ENCODE results near the gene CNNM4. TPM values are rescaled to one million over a fixed set of nuclear protein-coding genes. Genes with fewer than 3 reads are reported as not detected.

The CNNM4 gene
- polyA plus RNA-seq, 1 experiment: 7.2 TPM

GRCh38 chr2:96775160-96775559 is 14.5 kb downstream of the CNNM4 start:
- ChIA-PET CTCF (interaction anchor here (1.8 to 2.9 kb wide), 3 partner anchors 12 to 25 kb away, joined by 8 to 13 read pairs (median 10); partner anchors contain the start of gene CNNM4), POLR2A (no interaction called here)
- TF ChIP-seq CTCF (IDR thresholded peaks at IDR 0.05; ENCODE audit: insufficient read depth, low read depth, low read length): no peak
- Histone ChIP-seq H3K27me3 (ENCODE audit: control insufficient read depth, insufficient read depth, low read length) (no peaks in the 10 kb centered on the region), H3K36me3 (ENCODE audit: control insufficient read depth, insufficient read depth, low read length) (no peaks in the 10 kb centered on the region; the same call in 1 of the 2 replicates), H3K4me3 (ENCODE audit: low read depth, low read length) (no peak overlapping the region)
- DNase-seq (ENCODE audit: low read depth): no peak

- Histone ChIP-seq H3K27me3 (ENCODE audit: control insufficient read depth, insufficient read depth, low read length) (no peaks in the 10 kb centered on the region), H3K4me3 (ENCODE audit: low read depth, low read length) (no peak overlapping the region), H3K36me3 (ENCODE audit: control insufficient read depth, insufficient read depth, low read length) (no peaks in the 10 kb centered on the region)
- no peak for DNase-seq (ENCODE audit: low read depth)
- ChIA-PET POLR2A (no interaction called here), CTCF (interaction anchor here (1.7 to 3.9 kb wide), 2 partner anchors 15 to 17 kb away, joined by 3 to 22 read pairs; no protein-coding TSS in a partner anchor)
- TF ChIP-seq CTCF (IDR thresholded peaks at IDR 0.05; ENCODE audit: insufficient read depth, low read depth, low read length): no peak
Measured at GRCh38 chr2:96783388-96783787, 22.7 kb downstream of the CNNM4 start.

GRCh38 chr2:96787411-96787810 is 26.7 kb downstream of the CNNM4 start:
- Histone ChIP-seq H3K27me3 (ENCODE audit: control insufficient read depth, insufficient read depth, low read length) (no peaks in the 10 kb centered on the region), H3K36me3 (ENCODE audit: control insufficient read depth, insufficient read depth, low read length) (no peaks in the 10 kb centered on the region), H3K4me3 (ENCODE audit: low read depth, low read length) (no peak overlapping the region)
- POLR2A ChIA-PET: interaction anchor here (0.6 kb wide), 1 partner anchor 362 kb away, joined by 9 read pairs; no protein-coding TSS in a partner anchor
- no peak for DNase-seq (ENCODE audit: low read depth)
- CTCF ChIA-PET: interaction anchor here (0.7 kb wide), 2 partner anchors 14 to 1529 kb away, joined by 3 read pairs; no protein-coding TSS in a partner anchor
- no peak for TF ChIP-seq CTCF (IDR thresholded peaks at IDR 0.05; ENCODE audit: insufficient read depth, low read depth, low read length)

- H3K36me3 ChIP-seq (ENCODE audit: control insufficient read depth, insufficient read depth, low read length): no peaks in the 10 kb centered on the region
- POLR2A ChIA-PET: no interaction called here
- CTCF ChIA-PET: interaction anchor here (1.0 kb wide), 1 partner anchor 83 kb away, joined by 3 read pairs; no protein-coding TSS in a partner anchor
- no peak for DNase-seq (ENCODE audit: low read depth)
- no peak overlapping the region for H3K4me3 ChIP-seq (ENCODE audit: low read depth, low read length)
- no peaks in the 10 kb centered on the region for H3K27me3 ChIP-seq (ENCODE audit: control insufficient read depth, insufficient read depth, low read length)
- TF ChIP-seq CTCF (IDR thresholded peaks at IDR 0.05; ENCODE audit: insufficient read depth, low read depth, low read length): no peak
Measured at GRCh38 chr2:96788442-96789244, 27.9 kb downstream of the CNNM4 start.

- CTCF ChIA-PET: no interaction called here
- Histone ChIP-seq H3K36me3 (ENCODE audit: control insufficient read depth, insufficient read depth, low read length) (no peaks in the 10 kb centered on the region), H3K4me3 (ENCODE audit: low read depth, low read length) (no peak overlapping the region), H3K27me3 (ENCODE audit: control insufficient read depth, insufficient read depth, low read length) (no peaks in the 10 kb centered on the region)
- TF ChIP-seq CTCF (IDR thresholded peaks at IDR 0.05; ENCODE audit: insufficient read depth, low read depth, low read length): no peak
- DNase-seq (ENCODE audit: low read depth): no peak
- POLR2A ChIA-PET: no interaction called here
Measured at GRCh38 chr2:96789245-96789617, 28.5 kb downstream of the CNNM4 start.

Data from BJ (cell line).